ENCODE measurements around the gene NDUFS6.
A peak's percentile ranks its signal among the peaks of the same experiment; 100 is the strongest.

NDUFS6 gene

GRCh38 chr5:1764606-1764960 is 36.6 kb upstream of the NDUFS6 start:
- DNase-seq (ENCODE audit: insufficient read length, low spot score) (no peak), FAIRE-seq (no peak)
- TF ChIP-seq POLR2A (IDR thresholded peaks at IDR 0.05; ENCODE audit: low read depth, low read length), result no peak
- no peak for TF ChIP-seq SPI1 (IDR thresholded peaks at IDR 0.05; ENCODE audit: low read depth, low read length)
- TF ChIP-seq POLR2AphosphoS5 (IDR thresholded peaks at IDR 0.05; ENCODE audit: low read depth, low read length), result no peak
- no peak for TF ChIP-seq PAX5 (IDR thresholded peaks at IDR 0.05; ENCODE audit: insufficient read depth, low read length, severe bottlenecking)
- no peak for TF ChIP-seq POU2F2 (IDR thresholded peaks at IDR 0.05; ENCODE audit: low read depth, low read length)
- TF ChIP-seq TAF1 (IDR thresholded peaks at IDR 0.05; ENCODE audit: low read depth, low read length), result no peak

- TF ChIP-seq POU2F2 (IDR thresholded peaks at IDR 0.05; ENCODE audit: low read depth, low read length), result no peak
- TF ChIP-seq TAF1 (IDR thresholded peaks at IDR 0.05; ENCODE audit: low read depth, low read length), result no peak
- TF ChIP-seq PAX5 (IDR thresholded peaks at IDR 0.05; ENCODE audit: insufficient read depth, low read length, severe bottlenecking), result no peak
- no peak for TF ChIP-seq SPI1 (IDR thresholded peaks at IDR 0.05; ENCODE audit: low read depth, low read length)
- TF ChIP-seq POLR2A (IDR thresholded peaks at IDR 0.05; ENCODE audit: low read depth, low read length), result no peak
- no peak for TF ChIP-seq POLR2AphosphoS5 (IDR thresholded peaks at IDR 0.05; ENCODE audit: low read depth, low read length)
- FAIRE-seq (peak; percentile 84), DNase-seq (ENCODE audit: insufficient read length, low spot score) (no peak)
Observed at GRCh38 chr5:1765141-1765879, 35.9 kb upstream of the NDUFS6 start.

- TF ChIP-seq PAX5 (IDR thresholded peaks at IDR 0.05; ENCODE audit: insufficient read depth, low read length, severe bottlenecking) (no peak), TAF1 (IDR thresholded peaks at IDR 0.05; ENCODE audit: low read depth, low read length) (no peak), SPI1 (IDR thresholded peaks at IDR 0.05; ENCODE audit: low read depth, low read length) (no peak)
- FAIRE-seq (no peak), DNase-seq (ENCODE audit: insufficient read length, low spot score) (no peak)
Observed at GRCh38 chr5:1765880-1766235, 35.3 kb upstream of the NDUFS6 start.

GRCh38 chr5:1767524-1768282 is 33.5 kb upstream of the NDUFS6 start:
- FAIRE-seq (no peak), DNase-seq (ENCODE audit: insufficient read length, low spot score) (no peak)
- TF ChIP-seq POU2F2 (IDR thresholded peaks at IDR 0.05; ENCODE audit: low read depth, low read length) (no peak), PAX5 (IDR thresholded peaks at IDR 0.05; ENCODE audit: insufficient read depth, low read length, severe bottlenecking) (no peak), POLR2A (IDR thresholded peaks at IDR 0.05; ENCODE audit: low read depth, low read length) (no peak), TAF1 (IDR thresholded peaks at IDR 0.05; ENCODE audit: low read depth, low read length) (no peak), POLR2AphosphoS5 (IDR thresholded peaks at IDR 0.05; ENCODE audit: low read depth, low read length) (no peak), SPI1 (IDR thresholded peaks at IDR 0.05; ENCODE audit: low read depth, low read length) (no peak)

GRCh38 chr5:1768283-1769000 is 32.8 kb upstream of the NDUFS6 start:
- TF ChIP-seq POLR2A (IDR thresholded peaks at IDR 0.05; ENCODE audit: low read depth, low read length), result no peak
- no peak for TF ChIP-seq SPI1 (IDR thresholded peaks at IDR 0.05; ENCODE audit: low read depth, low read length)
- no peak for TF ChIP-seq TAF1 (IDR thresholded peaks at IDR 0.05; ENCODE audit: low read depth, low read length)
- TF ChIP-seq POU2F2 (IDR thresholded peaks at IDR 0.05; ENCODE audit: low read depth, low read length), result no peak
- no peak for TF ChIP-seq POLR2AphosphoS5 (IDR thresholded peaks at IDR 0.05; ENCODE audit: low read depth, low read length)
- TF ChIP-seq PAX5 (IDR thresholded peaks at IDR 0.05; ENCODE audit: insufficient read depth, low read length, severe bottlenecking), result no peak
- FAIRE-seq (no peak), DNase-seq (ENCODE audit: insufficient read length, low spot score) (no peak)

GRCh38 chr5:1769017-1769640 is 32.1 kb upstream of the NDUFS6 start:
- TF ChIP-seq POLR2AphosphoS5 (IDR thresholded peaks at IDR 0.05; ENCODE audit: low read depth, low read length), result no peak
- no peak for TF ChIP-seq TAF1 (IDR thresholded peaks at IDR 0.05; ENCODE audit: low read depth, low read length)
- TF ChIP-seq POLR2A (IDR thresholded peaks at IDR 0.05; ENCODE audit: low read depth, low read length), result no peak
- DNase-seq (ENCODE audit: insufficient read length, low spot score) (no peak), FAIRE-seq (no peak)

- DNase-seq (ENCODE audit: insufficient read length, low spot score) (no peak), FAIRE-seq (no peak)
- TF ChIP-seq POLR2A (IDR thresholded peaks at IDR 0.05; ENCODE audit: low read depth, low read length), result no peak
- TF ChIP-seq TAF1 (IDR thresholded peaks at IDR 0.05; ENCODE audit: low read depth, low read length), result no peak
- TF ChIP-seq POU2F2 (IDR thresholded peaks at IDR 0.05; ENCODE audit: low read depth, low read length), result no peak
- no peak for TF ChIP-seq PAX5 (IDR thresholded peaks at IDR 0.05; ENCODE audit: insufficient read depth, low read length, severe bottlenecking)
- TF ChIP-seq POLR2AphosphoS5 (IDR thresholded peaks at IDR 0.05; ENCODE audit: low read depth, low read length), result no peak
- TF ChIP-seq SPI1 (IDR thresholded peaks at IDR 0.05; ENCODE audit: low read depth, low read length), result no peak
Observed at GRCh38 chr5:1769752-1770442, 31.3 kb upstream of the NDUFS6 start.

GRCh38 chr5:1770443-1770802 is 30.8 kb upstream of the NDUFS6 start:
- FAIRE-seq (no peak), DNase-seq (ENCODE audit: insufficient read length, low spot score) (no peak)
- TF ChIP-seq POLR2AphosphoS5 (IDR thresholded peaks at IDR 0.05; ENCODE audit: low read depth, low read length) (no peak), POU2F2 (IDR thresholded peaks at IDR 0.05; ENCODE audit: low read depth, low read length) (no peak), SPI1 (IDR thresholded peaks at IDR 0.05; ENCODE audit: low read depth, low read length) (no peak), POLR2A (IDR thresholded peaks at IDR 0.05; ENCODE audit: low read depth, low read length) (no peak), TAF1 (IDR thresholded peaks at IDR 0.05; ENCODE audit: low read depth, low read length) (no peak), PAX5 (IDR thresholded peaks at IDR 0.05; ENCODE audit: insufficient read depth, low read length, severe bottlenecking) (no peak)

Measured in GM12891 (cell line).